ENCODE data around the gene ZCCHC24. TPM values are rescaled to one million over a fixed set of nuclear protein-coding genes. Genes with fewer than 3 reads are reported as not detected.

ZCCHC24 gene
- total RNA-seq, 1 donor from 2014 or later: 31.8 TPM

DNA sequence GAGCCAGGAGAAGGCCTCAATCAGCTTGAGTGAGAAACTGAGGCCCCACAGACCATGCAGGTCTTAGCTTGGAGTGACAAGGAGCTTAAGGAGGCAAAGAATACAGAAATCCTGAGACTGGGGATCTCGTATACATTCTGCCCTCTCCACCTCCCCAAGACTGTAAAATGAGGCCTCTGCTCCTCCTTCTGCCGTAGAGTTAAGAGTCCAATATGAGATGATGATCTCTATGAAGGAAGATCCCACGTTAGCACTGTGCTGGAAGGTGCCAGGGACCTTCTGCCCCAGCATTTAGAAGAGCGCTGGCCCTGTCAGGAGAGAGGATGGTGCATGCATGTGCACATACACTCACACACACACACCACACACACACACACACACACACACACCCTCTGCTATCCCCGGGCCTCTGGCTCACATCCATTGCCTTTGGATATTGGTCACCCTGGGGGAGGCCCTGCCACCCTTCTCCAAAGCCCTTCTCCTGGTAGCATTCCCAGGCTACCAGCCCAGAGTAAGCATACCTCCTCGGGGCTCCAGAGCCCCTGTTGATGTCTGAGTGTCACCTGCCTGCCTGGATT is 15.0 kb downstream of the ZCCHC24 start:
- Mint-ChIP-seq H3K27me3 (ENCODE audit: low read depth) (no peaks in the 10 kb centered on the region), H3K9me3 (peaks cover 18% of the 10 kb centered on the region), H3K4me3 (no peak overlapping the region), H3K4me1 (peaks cover 33% of the 10 kb centered on the region), H3K27ac (no peak overlapping the region), H3K36me3 (peaks cover 30% of the 10 kb centered on the region)
- no peak for DNase-seq (ENCODE audit: low spot score in 2 of 2, unreplicated experiment in 2 of 2)
- TF ChIP-seq, protein P1, sequence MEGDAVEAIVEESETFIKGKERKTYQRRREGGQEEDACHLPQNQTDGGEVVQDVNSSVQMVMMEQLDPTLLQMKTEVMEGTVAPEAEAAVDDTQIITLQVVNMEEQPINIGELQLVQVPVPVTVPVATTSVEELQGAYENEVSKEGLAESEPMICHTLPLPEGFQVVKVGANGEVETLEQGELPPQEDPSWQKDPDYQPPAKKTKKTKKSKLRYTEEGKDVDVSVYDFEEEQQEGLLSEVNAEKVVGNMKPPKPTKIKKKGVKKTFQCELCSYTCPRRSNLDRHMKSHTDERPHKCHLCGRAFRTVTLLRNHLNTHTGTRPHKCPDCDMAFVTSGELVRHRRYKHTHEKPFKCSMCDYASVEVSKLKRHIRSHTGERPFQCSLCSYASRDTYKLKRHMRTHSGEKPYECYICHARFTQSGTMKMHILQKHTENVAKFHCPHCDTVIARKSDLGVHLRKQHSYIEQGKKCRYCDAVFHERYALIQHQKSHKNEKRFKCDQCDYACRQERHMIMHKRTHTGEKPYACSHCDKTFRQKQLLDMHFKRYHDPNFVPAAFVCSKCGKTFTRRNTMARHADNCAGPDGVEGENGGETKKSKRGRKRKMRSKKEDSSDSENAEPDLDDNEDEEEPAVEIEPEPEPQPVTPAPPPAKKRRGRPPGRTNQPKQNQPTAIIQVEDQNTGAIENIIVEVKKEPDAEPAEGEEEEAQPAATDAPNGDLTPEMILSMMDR (IDR thresholded peaks at IDR 0.05; ENCODE audit: unreplicated experiment): no peak

DNA sequence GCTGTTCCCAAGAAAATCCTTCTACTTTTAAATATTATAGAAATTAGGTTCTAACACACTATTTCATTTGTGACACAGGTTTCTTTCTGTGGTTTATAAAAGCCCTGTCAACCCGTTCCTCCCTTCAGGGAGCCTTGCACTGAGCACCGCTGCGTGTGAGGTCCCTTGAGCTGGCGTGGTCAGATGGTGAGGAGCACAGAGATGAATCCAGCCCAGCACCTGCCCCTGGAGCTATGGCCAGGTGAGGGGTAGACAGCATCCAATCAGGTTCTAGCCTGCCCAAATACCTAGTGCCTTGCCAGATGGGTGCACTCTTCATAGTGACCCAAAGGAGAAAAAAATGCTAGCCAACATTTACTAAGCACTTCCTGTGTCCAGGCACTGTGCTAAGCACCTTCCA is 15.7 kb downstream of the ZCCHC24 start:
- Mint-ChIP-seq H3K27ac (no peak overlapping the region), H3K4me3 (no peak overlapping the region), H3K27me3 (ENCODE audit: low read depth) (no peaks in the 10 kb centered on the region), H3K36me3 (peaks cover 30% of the 10 kb centered on the region), H3K4me1 (peaks cover 29% of the 10 kb centered on the region), H3K9me3 (peaks cover 18% of the 10 kb centered on the region)
- TF ChIP-seq, protein P1 (IDR thresholded peaks at IDR 0.05; ENCODE audit: unreplicated experiment): no peak
- DNase-seq (ENCODE audit: low spot score in 2 of 2, unreplicated experiment in 2 of 2): no peak

DNA sequence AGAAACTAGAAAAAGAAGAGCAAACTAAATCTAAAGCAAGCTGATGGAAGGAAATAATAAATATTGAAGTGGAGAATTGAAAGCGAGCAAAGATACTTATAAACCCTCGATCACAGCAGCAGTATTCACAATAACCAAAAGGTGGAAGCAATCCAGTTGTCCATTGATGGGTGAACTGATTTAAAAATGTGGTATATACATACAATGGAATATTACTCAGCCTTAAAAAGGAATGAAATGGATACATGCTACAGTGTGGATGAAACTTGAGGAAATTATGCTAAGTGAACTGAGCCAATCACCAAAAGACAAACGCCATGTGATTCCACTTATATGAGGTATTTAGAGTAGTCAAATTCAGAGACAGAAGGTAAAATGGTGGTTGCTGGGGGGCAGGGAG is 17.5 kb downstream of the ZCCHC24 start:
- peaks cover 18% of the 10 kb centered on the region for H3K9me3 Mint-ChIP-seq
- TF ChIP-seq, protein P1 (IDR thresholded peaks at IDR 0.05; ENCODE audit: unreplicated experiment): no peak
- no peak overlapping the region for H3K4me3 Mint-ChIP-seq

DNA sequence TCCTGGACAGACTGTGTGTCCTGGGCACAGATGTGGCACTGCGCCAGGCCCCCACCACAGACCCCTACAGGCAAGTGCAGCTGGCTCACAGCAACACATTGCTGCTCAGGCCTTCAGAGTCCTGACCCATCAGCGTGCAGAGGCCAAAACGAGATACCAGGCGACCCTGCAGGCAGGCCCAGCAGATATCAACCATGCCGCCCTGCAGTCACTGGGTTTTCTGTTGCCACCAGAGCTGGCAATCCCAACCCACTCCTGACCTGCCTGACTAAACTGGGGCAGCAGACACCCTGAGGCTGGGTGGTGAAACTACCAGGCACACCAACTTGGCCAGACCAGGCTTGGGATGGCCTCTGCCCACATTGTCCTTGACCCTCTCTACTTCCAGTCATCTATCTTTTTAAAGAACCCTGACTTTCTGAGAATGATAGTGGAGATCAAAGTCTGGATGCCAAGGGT is 20.3 kb downstream of the ZCCHC24 start:
- peaks cover 20% of the 10 kb centered on the region for H3K4me1 Mint-ChIP-seq
- DNase-seq (ENCODE audit: low spot score in 2 of 2, unreplicated experiment in 2 of 2): no peak
- H3K9me3 Mint-ChIP-seq: peaks cover 18% of the 10 kb centered on the region
- TF ChIP-seq, protein P1 (IDR thresholded peaks at IDR 0.05; ENCODE audit: unreplicated experiment): no peak
- peaks cover 30% of the 10 kb centered on the region for H3K36me3 Mint-ChIP-seq
- H3K27me3 Mint-ChIP-seq (ENCODE audit: low read depth): no peaks in the 10 kb centered on the region
- H3K4me3 Mint-ChIP-seq: no peak overlapping the region
- peak overlapping the region; percentile 67 for H3K27ac Mint-ChIP-seq

More for the DNA sequence above, 17.5 kb downstream of the ZCCHC24 start:
- peaks cover 18% of the 10 kb centered on the region for H3K4me1 Mint-ChIP-seq
- peaks cover 30% of the 10 kb centered on the region for H3K36me3 Mint-ChIP-seq
- no peak overlapping the region for H3K27ac Mint-ChIP-seq
- no peaks in the 10 kb centered on the region for H3K27me3 Mint-ChIP-seq (ENCODE audit: low read depth)
- no peak for DNase-seq (ENCODE audit: low spot score in 2 of 2, unreplicated experiment in 2 of 2)

DNA sequence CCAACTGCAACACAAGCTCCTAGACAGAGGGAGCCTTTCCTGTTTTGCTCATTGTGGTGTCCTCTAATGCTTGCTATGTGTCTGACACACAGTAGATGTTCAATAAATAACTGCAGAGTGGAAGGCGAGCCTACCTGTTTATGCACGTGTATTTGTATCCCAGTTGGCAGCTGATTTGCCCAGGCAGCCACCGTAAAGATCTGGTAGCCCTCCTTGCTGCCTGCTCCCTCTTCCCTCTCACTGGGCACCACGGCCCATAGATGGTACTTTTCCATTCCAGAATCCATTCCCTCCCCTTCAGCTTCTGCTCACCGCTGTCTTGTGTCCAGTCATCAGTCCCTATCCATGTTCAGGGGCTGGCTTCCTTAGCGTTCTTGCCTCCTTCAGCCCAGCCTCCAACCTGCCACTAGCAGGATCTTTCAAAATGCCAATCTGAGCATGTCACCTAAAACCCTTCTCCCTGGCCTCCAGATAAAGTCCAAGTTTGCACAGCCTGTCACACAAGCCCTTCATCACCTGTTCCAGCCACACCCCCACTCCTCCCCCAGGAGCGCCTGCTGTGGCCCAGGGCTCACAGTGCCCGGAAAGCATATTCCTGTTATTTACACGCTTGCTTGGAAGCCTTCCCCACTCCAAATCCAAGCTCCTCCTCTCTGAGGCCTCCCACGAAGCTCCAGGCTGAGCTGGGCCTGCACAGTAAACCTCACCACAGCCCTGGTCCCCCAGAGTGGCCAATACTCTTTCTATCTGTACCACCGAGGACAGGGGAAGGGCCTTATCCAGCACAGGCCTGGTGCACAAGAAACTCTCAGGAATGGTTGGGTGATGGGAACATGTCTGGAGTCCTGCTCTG is 21.0 kb downstream of the ZCCHC24 start:
- H3K9me3 Mint-ChIP-seq: peaks cover 18% of the 10 kb centered on the region
- H3K36me3 Mint-ChIP-seq: peaks cover 30% of the 10 kb centered on the region
- TF ChIP-seq, protein P1 (IDR thresholded peaks at IDR 0.05; ENCODE audit: unreplicated experiment): no peak
- peaks cover 20% of the 10 kb centered on the region for H3K4me1 Mint-ChIP-seq
- H3K27ac Mint-ChIP-seq: peak overlapping the region; percentile 67
- DNase-seq (ENCODE audit: low spot score in 2 of 2, unreplicated experiment in 2 of 2): no peak
- no peak overlapping the region for H3K4me3 Mint-ChIP-seq
- H3K27me3 Mint-ChIP-seq (ENCODE audit: low read depth): no peaks in the 10 kb centered on the region
